ENCODE measurements around the gene COX6A1. TPM values are rescaled to one million over a fixed set of nuclear protein-coding genes. Genes with fewer than 3 reads are reported as not detected.

Gene COX6A1
- total and polyA plus RNA-seq, 2 of the 13 experiments (the other 11 are each of a cell fraction or from before 2014, with no cell fraction given): 542 to 673 TPM

DNA sequence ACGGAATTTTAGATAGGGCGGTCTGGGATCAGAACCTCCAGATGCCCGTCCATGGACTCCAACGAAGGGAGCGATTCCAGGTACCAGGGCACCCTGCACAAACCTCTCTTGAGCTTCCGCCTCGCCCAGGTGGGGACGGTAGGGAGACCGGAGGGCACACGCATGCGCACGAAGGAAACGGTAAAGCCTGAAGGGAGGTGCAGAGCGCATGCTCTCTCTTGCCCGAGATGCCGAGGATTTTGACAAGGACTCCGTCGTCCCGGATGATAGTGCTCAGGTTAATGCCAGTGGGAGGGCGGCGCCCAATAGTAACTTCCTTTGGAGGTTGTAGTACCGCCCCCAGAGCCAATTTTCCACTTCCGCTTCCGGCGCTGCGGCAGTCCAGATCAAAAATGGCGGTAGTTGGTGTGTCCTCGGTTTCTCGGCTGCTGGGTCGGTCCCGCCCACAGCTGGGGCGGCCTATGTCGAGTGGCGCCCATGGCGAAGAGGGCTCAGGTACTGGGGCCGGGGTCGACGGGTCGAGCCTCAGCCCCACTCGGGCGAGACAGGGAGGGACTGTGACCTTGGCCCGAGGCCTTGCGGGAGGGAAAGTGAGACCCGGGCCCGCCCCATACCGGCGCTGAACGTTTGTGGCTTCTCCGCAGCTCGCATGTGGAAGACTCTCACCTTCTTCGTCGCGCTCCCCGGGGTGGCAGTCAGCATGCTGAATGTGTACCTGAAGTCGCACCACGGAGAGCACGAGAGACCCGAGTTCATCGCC, at the start of gene COX6A1 (continued):
- peak; percentile 72; the same call in 1 of the 2 replicates for TF ChIP-seq ARHGAP35 (CRISPR knock-in tag; IDR thresholded peaks at IDR 0.05; ENCODE audit: borderline replicate concordance)
- TF ChIP-seq, protein P1, sequence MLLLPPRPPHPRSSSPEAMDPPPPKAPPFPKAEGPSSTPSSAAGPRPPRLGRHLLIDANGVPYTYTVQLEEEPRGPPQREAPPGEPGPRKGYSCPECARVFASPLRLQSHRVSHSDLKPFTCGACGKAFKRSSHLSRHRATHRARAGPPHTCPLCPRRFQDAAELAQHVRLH (CRISPR knock-in tag; IDR thresholded peaks at IDR 0.05; ENCODE audit: borderline replicate concordance, low read depth): peak; percentile 59; the same call in 1 of the 2 replicates
- no peak for TF ChIP-seq HCFC1 (IDR thresholded peaks at IDR 0.05; ENCODE audit: low read depth, low read length)
- TF ChIP-seq, protein P2, sequence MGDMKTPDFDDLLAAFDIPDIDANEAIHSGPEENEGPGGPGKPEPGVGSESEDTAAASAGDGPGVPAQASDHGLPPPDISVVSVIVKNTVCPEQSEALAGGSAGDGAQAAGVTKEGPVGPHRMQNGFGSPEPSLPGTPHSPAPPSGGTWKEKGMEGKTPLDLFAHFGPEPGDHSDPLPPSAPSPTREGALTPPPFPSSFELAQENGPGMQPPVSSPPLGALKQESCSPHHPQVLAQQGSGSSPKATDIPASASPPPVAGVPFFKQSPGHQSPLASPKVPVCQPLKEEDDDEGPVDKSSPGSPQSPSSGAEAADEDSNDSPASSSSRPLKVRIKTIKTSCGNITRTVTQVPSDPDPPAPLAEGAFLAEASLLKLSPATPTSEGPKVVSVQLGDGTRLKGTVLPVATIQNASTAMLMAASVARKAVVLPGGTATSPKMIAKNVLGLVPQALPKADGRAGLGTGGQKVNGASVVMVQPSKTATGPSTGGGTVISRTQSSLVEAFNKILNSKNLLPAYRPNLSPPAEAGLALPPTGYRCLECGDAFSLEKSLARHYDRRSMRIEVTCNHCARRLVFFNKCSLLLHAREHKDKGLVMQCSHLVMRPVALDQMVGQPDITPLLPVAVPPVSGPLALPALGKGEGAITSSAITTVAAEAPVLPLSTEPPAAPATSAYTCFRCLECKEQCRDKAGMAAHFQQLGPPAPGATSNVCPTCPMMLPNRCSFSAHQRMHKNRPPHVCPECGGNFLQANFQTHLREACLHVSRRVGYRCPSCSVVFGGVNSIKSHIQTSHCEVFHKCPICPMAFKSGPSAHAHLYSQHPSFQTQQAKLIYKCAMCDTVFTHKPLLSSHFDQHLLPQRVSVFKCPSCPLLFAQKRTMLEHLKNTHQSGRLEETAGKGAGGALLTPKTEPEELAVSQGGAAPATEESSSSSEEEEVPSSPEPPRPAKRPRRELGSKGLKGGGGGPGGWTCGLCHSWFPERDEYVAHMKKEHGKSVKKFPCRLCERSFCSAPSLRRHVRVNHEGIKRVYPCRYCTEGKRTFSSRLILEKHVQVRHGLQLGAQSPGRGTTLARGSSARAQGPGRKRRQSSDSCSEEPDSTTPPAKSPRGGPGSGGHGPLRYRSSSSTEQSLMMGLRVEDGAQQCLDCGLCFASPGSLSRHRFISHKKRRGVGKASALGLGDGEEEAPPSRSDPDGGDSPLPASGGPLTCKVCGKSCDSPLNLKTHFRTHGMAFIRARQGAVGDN (CRISPR knock-in tag; IDR thresholded peaks at IDR 0.05): peak; percentile 85
- no peak for TF ChIP-seq ZFP36L2 (CRISPR knock-in tag; IDR thresholded peaks at IDR 0.05)
- peak; percentile 66 for TF ChIP-seq HDAC2 (CRISPR knock-in tag; IDR thresholded peaks at IDR 0.05)
- TF ChIP-seq ZNF747 (CRISPR knock-in tag; IDR thresholded peaks at IDR 0.05; ENCODE audit: borderline replicate concordance): no peak
- no peak for TF ChIP-seq GRHL1 (CRISPR knock-in tag; conservative IDR thresholded peaks at IDR 0.05)
- no peak for TF ChIP-seq ZEB1 (IDR thresholded peaks at IDR 0.05; ENCODE audit: insufficient replicate concordance, low read depth)
- peak; percentile 56; the same call in 1 of the 2 replicates for TF ChIP-seq ZFP36L1 (CRISPR knock-in tag; IDR thresholded peaks at IDR 0.05)
- TF ChIP-seq STAG1 (CRISPR knock-in tag; IDR thresholded peaks at IDR 0.05): no peak
- TF ChIP-seq ZKSCAN1 (IDR thresholded peaks at IDR 0.05; ENCODE audit: low read length): no peak
- TF ChIP-seq TRIM24 (CRISPR knock-in tag; IDR thresholded peaks at IDR 0.05): no peak
- TF ChIP-seq ZBTB44 (CRISPR knock-in tag; IDR thresholded peaks at IDR 0.05): no peak
- TF ChIP-seq ETS1 (CRISPR knock-in tag; IDR thresholded peaks at IDR 0.05): no peak
- no peak for TF ChIP-seq ATF4 (CRISPR knock-in tag; IDR thresholded peaks at IDR 0.05)
- no peak for TF ChIP-seq PTBP1 (IDR thresholded peaks at IDR 0.05; ENCODE audit: low read depth, low read length, poor library complexity, severe bottlenecking)
- peak; percentile 82; the same call in 1 of the 2 replicates for TF ChIP-seq ZNF614 (CRISPR knock-in tag; IDR thresholded peaks at IDR 0.05; ENCODE audit: borderline replicate concordance)

Data from HepG2 (cell line).